Hematopoietic multipotent progenitor cell treated with erythropoietin and hydrocortisone succinate and interleukin-3 and kit ligand, for 8 days (in vitro differentiated cells): ENCODE results near the gene GPR34.
"Not testable (repeated sequence)": the region's sequence is repeated elsewhere in the genome, so short reads cannot be mapped to it uniquely, and the experiment has no call there.

ENCODE experiments used
- DNase-seq: peaks from one replicate; pipeline ENCODE4 v3.0.0-alpha.2; 2015

GPR34 gene

GRCh38 chrX:41695426-41695825 lies 6.7 kb downstream of the GPR34 start:
- no peak for DNase-seq

GRCh38 chrX:41703574-41704029 lies 14.8 kb downstream of the GPR34 start:
- no peak for DNase-seq

- DNase-seq = no peak
These were observed 16.3 kb downstream of the GPR34 start for GRCh38 chrX:41705042-41705441.

GRCh38 chrX:41705680-41706374 lies 17.1 kb downstream of the GPR34 start:
- peak; percentile 9 for DNase-seq

GRCh38 chrX:41707218-41707617 lies 18.4 kb downstream of the GPR34 start:
- DNase-seq = no peak

- DNase-seq = no peak
These were observed 19.7 kb downstream of the GPR34 start for GRCh38 chrX:41708486-41708885.

GRCh38 chrX:41711021-41711667 lies 22.4 kb downstream of the GPR34 start:
- DNase-seq = no peak

- no peak for DNase-seq
These were observed 27.4 kb downstream of the GPR34 start for GRCh38 chrX:41716222-41716621.

- no peak for DNase-seq
These were observed 28.1 kb downstream of the GPR34 start for GRCh38 chrX:41716767-41717473.

GRCh38 chrX:41718481-41719235 lies 29.9 kb downstream of the GPR34 start:
- no peak for DNase-seq

- not testable (repeated sequence) for DNase-seq
These were observed 30.8 kb downstream of the GPR34 start for GRCh38 chrX:41719610-41720009.

- DNase-seq = no peak
These were observed 31.5 kb downstream of the GPR34 start for GRCh38 chrX:41720125-41720779.

- DNase-seq = no peak
These were observed 32.8 kb downstream of the GPR34 start for GRCh38 chrX:41721590-41721989.

GRCh38 chrX:41722214-41722613 lies 33.4 kb downstream of the GPR34 start:
- DNase-seq = no peak

- no peak for DNase-seq
These were observed 34.2 kb downstream of the GPR34 start for GRCh38 chrX:41722816-41723618.

GRCh38 chrX:41723826-41724225 lies 35.1 kb downstream of the GPR34 start, which contains the start of gene GPR82:
TSS of gene GPR82 (plus strand) at chrX:41724181. CDS start at chrX:41727027, 2,846 bp downstream.
- DNase-seq = no peak

GRCh38 chrX:41728125-41728524 lies 39.4 kb downstream of the GPR34 start:
- no peak for DNase-seq

- DNase-seq = no peak
These were observed 41.3 kb downstream of the GPR34 start for GRCh38 chrX:41730081-41730480.

- DNase-seq = no peak
These were observed 43.5 kb downstream of the GPR34 start for GRCh38 chrX:41732260-41732659.

- DNase-seq = no peak
These were observed 45.2 kb downstream of the GPR34 start for GRCh38 chrX:41733939-41734338.

GRCh38 chrX:41734530-41734929 lies 45.8 kb downstream of the GPR34 start:
- DNase-seq = peak; percentile 21

GRCh38 chrX:41737065-41737464 lies 48.3 kb downstream of the GPR34 start:
- peak; percentile 25 for DNase-seq
